DOHH2 (cell line): Measurements from ENCODE around the gene RNU6-1.

Experiments used
- H3F3A ChIP-seq: fragments of 200-600 bp; sonication (generic), shearing (Covaris generic); 2 replicates; pipeline ENCODE4 v1.6.0; 2016; ENCODE audit warnings: antibody characterized with exemption, mild to moderate bottlenecking; ENCODE audit not compliant: control insufficient read depth, insufficient read depth
- H3K27ac ChIP-seq: fragments of 200-600 bp; sonication (generic); 2 replicates; pipeline ENCODE4 v1.5.1; 2014; ENCODE audit warnings: low read depth, mild to moderate bottlenecking, low read length, moderate library complexity
- H3K27me3 ChIP-seq: fragments of 200-600 bp; sonication (generic); 2 replicates; pipeline ENCODE4 v1.6.1; 2014; ENCODE audit warnings: mild to moderate bottlenecking, low read length, mixed read lengths; ENCODE audit not compliant: control insufficient read depth
- H3K36me3 ChIP-seq: fragments of 200-600 bp; sonication (generic); 2 replicates; pipeline ENCODE4 v1.6.1; 2014; ENCODE audit warnings: mild to moderate bottlenecking, low read length, moderate library complexity, mixed read lengths; ENCODE audit not compliant: control insufficient read depth
- H3K4me1 ChIP-seq: fragments of 200-600 bp; sonication (generic); 2 replicates; pipeline ENCODE4 v1.6.1; 2014; ENCODE audit warnings: mild to moderate bottlenecking, low read length, mixed read lengths; ENCODE audit not compliant: control insufficient read depth
- H3K4me2 ChIP-seq: fragments of 200-600 bp; sonication (generic); 2 replicates; pipeline ENCODE4 v1.6.0; 2014; ENCODE audit warnings: mild to moderate bottlenecking, low read length, moderate library complexity
- H3K4me3 ChIP-seq: fragments of 200-600 bp; sonication (generic); 2 replicates; pipeline ENCODE4 v1.5.1; 2014; ENCODE audit warnings: mild to moderate bottlenecking, low read length, mixed read lengths
- H3K79me2 ChIP-seq: fragments of 200-600 bp; sonication (generic); 2 replicates; pipeline ENCODE4 v1.6.1; 2014; ENCODE audit warnings: mild to moderate bottlenecking, low read length, mixed read lengths; ENCODE audit not compliant: control insufficient read depth
- H3K9me2 ChIP-seq: fragments of 200-600 bp; sonication (generic); replicated peaks from 2 replicates; pipeline ENCODE4 v1.6.1; 2014; ENCODE audit warnings: mild to moderate bottlenecking, low read length, mixed read lengths; ENCODE audit not compliant: control insufficient read depth
- H3K9me3 ChIP-seq: fragments of 200-600 bp; sonication (generic); 2 replicates; pipeline ENCODE4 v1.6.1; 2014; ENCODE audit warnings: antibody characterized with exemption, low read length, mixed read lengths; ENCODE audit not compliant: control insufficient read depth, insufficient read depth
- H4K20me1 ChIP-seq: fragments of 200-600 bp; sonication (generic); 2 replicates; pipeline ENCODE4 v1.6.0; 2014; ENCODE audit warnings: low read depth, mild to moderate bottlenecking, antibody characterized with exemption, low read length, moderate library complexity; ENCODE audit not compliant: control insufficient read depth, insufficient read depth
- EZH2phosphoT487 ChIP-seq: fragments of 200-600 bp; sonication (generic); IDR thresholded peaks from 2 replicates; pipeline ENCODE4 v1.6.1; 2017; ENCODE audit warnings: borderline replicate concordance, mild to moderate bottlenecking, antibody characterized with exemption, low read length, moderate library complexity, mixed read lengths
- TF ChIP-seq, protein P1 (sequence below): fragments of 200-600 bp; sonication (generic); IDR thresholded peaks from one replicate; pipeline ENCODE4 v1.5.1; 2014; ENCODE audit warnings: antibody characterized with exemption, mild to moderate bottlenecking, low read depth, low read length; ENCODE audit not compliant: poor library complexity, severe bottlenecking

RNU6-1 gene

DNA sequence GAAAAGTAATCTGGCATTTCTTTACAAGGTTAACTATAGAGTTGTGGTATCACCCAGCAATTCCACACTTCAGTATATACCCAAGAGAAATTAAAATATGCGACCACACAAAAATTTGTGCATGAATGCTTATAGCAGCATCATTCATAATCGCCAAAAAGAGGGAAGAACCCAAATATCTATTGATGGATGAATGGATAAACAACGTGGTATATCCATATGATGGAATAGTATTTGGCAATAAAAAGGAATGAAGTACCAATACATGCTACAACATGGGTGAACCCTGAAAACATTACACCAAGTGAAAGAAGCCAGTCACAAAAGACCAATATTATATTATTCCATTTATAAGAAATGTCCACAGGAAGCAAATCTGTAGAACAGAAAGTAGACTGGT, 23.2 kb downstream of the RNU6-1 start:
- Histone ChIP-seq H3K9me3 (no peaks in the 10 kb centered on the region), H3K4me3 (no peak overlapping the region), H3K79me2 (no peaks in the 10 kb centered on the region), H3K27me3 (peaks cover 21% of the 10 kb centered on the region), H3F3A (no peaks in the 10 kb centered on the region), H3K27ac (no peak overlapping the region), H4K20me1 (no peaks in the 10 kb centered on the region), H3K36me3 (no peaks in the 10 kb centered on the region), H3K4me2 (no peak overlapping the region), H3K4me1 (no peaks in the 10 kb centered on the region), H3K9me2 (no peaks in the 10 kb centered on the region)
- no peak for TF ChIP-seq EZH2phosphoT487
- TF ChIP-seq, protein P1, sequence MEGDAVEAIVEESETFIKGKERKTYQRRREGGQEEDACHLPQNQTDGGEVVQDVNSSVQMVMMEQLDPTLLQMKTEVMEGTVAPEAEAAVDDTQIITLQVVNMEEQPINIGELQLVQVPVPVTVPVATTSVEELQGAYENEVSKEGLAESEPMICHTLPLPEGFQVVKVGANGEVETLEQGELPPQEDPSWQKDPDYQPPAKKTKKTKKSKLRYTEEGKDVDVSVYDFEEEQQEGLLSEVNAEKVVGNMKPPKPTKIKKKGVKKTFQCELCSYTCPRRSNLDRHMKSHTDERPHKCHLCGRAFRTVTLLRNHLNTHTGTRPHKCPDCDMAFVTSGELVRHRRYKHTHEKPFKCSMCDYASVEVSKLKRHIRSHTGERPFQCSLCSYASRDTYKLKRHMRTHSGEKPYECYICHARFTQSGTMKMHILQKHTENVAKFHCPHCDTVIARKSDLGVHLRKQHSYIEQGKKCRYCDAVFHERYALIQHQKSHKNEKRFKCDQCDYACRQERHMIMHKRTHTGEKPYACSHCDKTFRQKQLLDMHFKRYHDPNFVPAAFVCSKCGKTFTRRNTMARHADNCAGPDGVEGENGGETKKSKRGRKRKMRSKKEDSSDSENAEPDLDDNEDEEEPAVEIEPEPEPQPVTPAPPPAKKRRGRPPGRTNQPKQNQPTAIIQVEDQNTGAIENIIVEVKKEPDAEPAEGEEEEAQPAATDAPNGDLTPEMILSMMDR: no peak

- H3K79me2 ChIP-seq: no peaks in the 10 kb centered on the region
- H3K9me2 ChIP-seq: no peaks in the 10 kb centered on the region
- TF ChIP-seq, protein P1: no peak
- TF ChIP-seq EZH2phosphoT487: no peak
- H3K27ac ChIP-seq: no peak overlapping the region
- H3K4me3 ChIP-seq: no peak overlapping the region
- no peak overlapping the region for H3K4me2 ChIP-seq
- no peaks in the 10 kb centered on the region for H3F3A ChIP-seq
- no peaks in the 10 kb centered on the region for H3K4me1 ChIP-seq
- no peaks in the 10 kb centered on the region for H4K20me1 ChIP-seq
- H3K36me3 ChIP-seq: no peaks in the 10 kb centered on the region
- peaks cover 12% of the 10 kb centered on the region for H3K27me3 ChIP-seq
- no peaks in the 10 kb centered on the region for H3K9me3 ChIP-seq
Observed at GRCh38 chr15:67815036-67815592, 24.7 kb downstream of the RNU6-1 start.

- Histone ChIP-seq H3K27me3 (peaks cover 1% of the 10 kb centered on the region; the same call in 1 of the 2 replicates), H3K4me1 (no peaks in the 10 kb centered on the region), H3K27ac (no peak overlapping the region), H3K9me2 (no peaks in the 10 kb centered on the region), H3K9me3 (no peaks in the 10 kb centered on the region), H3K4me3 (no peak overlapping the region), H3K79me2 (no peaks in the 10 kb centered on the region), H3K36me3 (no peaks in the 10 kb centered on the region), H3K4me2 (no peak overlapping the region), H4K20me1 (no peaks in the 10 kb centered on the region), H3F3A (no peaks in the 10 kb centered on the region)
- TF ChIP-seq, protein P1: no peak
- no peak for TF ChIP-seq EZH2phosphoT487
Observed at GRCh38 chr15:67813104-67813634, 26.7 kb downstream of the RNU6-1 start.
